Endothelial cell of umbilical vein (primary cell): ENCODE measurements around the gene SLC44A4. TPM values are rescaled to one million over a fixed set of nuclear protein-coding genes. Genes with fewer than 3 reads are reported as not detected.

Experiments
- BruUV-seq: library from RNA; stranded (reverse); fragments of 400-500 nt; replicated peaks from 2 replicates; lab custom pipeline; 2021; lab: Mats Ljungman, UMichigan
- CTCF ChIA-PET: fragments of 300-600, 350-600 bp; sonication (Branson Sonifier 250); formaldehyde crosslinking; loops from one replicate; lab custom pipeline; 2021; ENCODE audit warnings: antibody characterized with exemption, inconsistent platforms; lab: Charles Lee
- POLR2A ChIA-PET: fragments of 300-600, 350-600 bp; sonication (Branson Sonifier 250); formaldehyde crosslinking; loops from one replicate; lab custom pipeline; 2021; ENCODE audit warnings: antibody characterized with exemption, inconsistent platforms; lab: Charles Lee
- DNase-seq: peaks from one replicate; pipeline ENCODE4 v3.0.0-alpha.2; 2011; ENCODE audit warnings: low read depth, low spot score
- FAIRE-seq: peaks from 2 replicates; lab custom pipeline; 2011; peaks lifted over from hg19 to GRCh38; lab: Jason Lieb, UNC
- H2AFZ ChIP-seq: 2 replicates; pipeline ENCODE4 v1.6.0; 2012; ENCODE audit warnings: low read depth, low read length, control low read depth, inconsistent platforms
- H3K27ac ChIP-seq: 2 replicates; pipeline ENCODE4 v1.5.1; 2011; ENCODE audit warnings: low read depth, mild to moderate bottlenecking, control low read depth, low read length, moderate library complexity; ENCODE audit not compliant: insufficient read depth
- H3K27me3 ChIP-seq, 2 experiments: 2 replicates each; pipeline versions ENCODE4 v1.6.0 to v1.6.1; 2011; ENCODE audit warnings: low read length in 2 of 2, mixed read lengths in 1 of 2; ENCODE audit not compliant: control insufficient read depth in 2 of 2, insufficient read depth in 2 of 2
- H3K36me3 ChIP-seq, 2 experiments: 2 replicates in 1 of 2; 3 replicates in 1 of 2; pipeline ENCODE4 v1.5.1; 2011; ENCODE audit warnings: low read length in 2 of 2, mild to moderate bottlenecking in 1 of 2, moderate library complexity in 1 of 2; ENCODE audit not compliant: control insufficient read depth in 2 of 2, insufficient read depth in 2 of 2; ENCODE audit errors: extremely low read depth in 1 of 2
- H3K4me1 ChIP-seq: 3 replicates; pipeline ENCODE4 v1.5.1; 2011; ENCODE audit warnings: mild to moderate bottlenecking, low read length; ENCODE audit not compliant: control insufficient read depth, insufficient read depth; ENCODE audit errors: extremely low read depth
- H3K4me2 ChIP-seq: 2 replicates; pipeline ENCODE4 v1.6.1; 2011; ENCODE audit warnings: low read length, control low read depth, mixed read lengths; ENCODE audit not compliant: insufficient read depth
- H3K4me3 ChIP-seq, 3 experiments: fragments of 200-600 bp in 1 of 3; sonication (generic), shearing (Covaris generic) in 1 of 3; replicated peaks in 1 of 3; 2 replicates each; pipeline ENCODE4 v1.5.1; 2011 to 2016; ENCODE audit warnings: control low read depth in 3 of 3, low read length in 3 of 3, mild to moderate bottlenecking in 2 of 3, inconsistent platforms in 1 of 3, low read depth in 1 of 3, moderate library complexity in 1 of 3; ENCODE audit not compliant: insufficient read depth in 1 of 3
- H3K79me2 ChIP-seq: 2 replicates; pipeline ENCODE4 v1.6.0; 2012; ENCODE audit warnings: low read length, inconsistent platforms; ENCODE audit not compliant: control insufficient read depth, insufficient read depth
- H3K9ac ChIP-seq: replicated peaks from 2 replicates; pipeline ENCODE3; 2011; ENCODE audit warnings: low read length, control low read depth; ENCODE audit not compliant: insufficient read depth; ENCODE audit errors: extremely low read depth
- H3K9me1 ChIP-seq: replicated peaks from 3 replicates; pipeline ENCODE4 v1.6.0; 2011; ENCODE audit warnings: mild to moderate bottlenecking, low read length; ENCODE audit not compliant: control insufficient read depth, insufficient read depth; ENCODE audit errors: extremely low read depth
- H3K9me3 ChIP-seq: replicated peaks from 2 replicates; pipeline ENCODE4 v1.5.1; 2012; ENCODE audit warnings: low read length, inconsistent platforms; ENCODE audit not compliant: control insufficient read depth, insufficient read depth
- H4K20me1 ChIP-seq: replicated peaks from 2 replicates; pipeline ENCODE3; 2011; ENCODE audit warnings: mild to moderate bottlenecking, low read length; ENCODE audit not compliant: control insufficient read depth, insufficient read depth; ENCODE audit errors: extremely low read depth
- EZH2 ChIP-seq: IDR thresholded peaks from 2 replicates; pipeline ENCODE4 v1.6.1; 2012; ENCODE audit warnings: borderline replicate concordance, low read depth, mild to moderate bottlenecking, moderate library complexity, low read length, inconsistent platforms; ENCODE audit not compliant: severe bottlenecking
- FOS ChIP-seq: IDR thresholded peaks from 2 replicates; pipeline ENCODE4 v1.6.1; 2011; ENCODE audit warnings: mild to moderate bottlenecking, low read length, moderate library complexity, borderline replicate concordance; ENCODE audit not compliant: insufficient read depth
- GATA2 ChIP-seq: IDR thresholded peaks from 2 replicates; pipeline ENCODE4 v1.7.0; 2011; ENCODE audit warnings: low read depth, mild to moderate bottlenecking, moderate library complexity, mixed read lengths, low read length; ENCODE audit not compliant: insufficient read length, insufficient read depth
- JUN ChIP-seq: IDR thresholded peaks from 2 replicates; pipeline ENCODE4 v1.6.1; 2011; ENCODE audit warnings: borderline replicate concordance, low read depth; ENCODE audit not compliant: insufficient read length, insufficient read depth
- MYC ChIP-seq: IDR thresholded peaks from one replicate; pipeline ENCODE4 v1.6.1; 2011; ENCODE audit warnings: mild to moderate bottlenecking, low read depth, low read length
- POLR2A ChIP-seq: IDR thresholded peaks from 2 replicates; pipeline ENCODE4 v1.6.1; 2012; ENCODE audit warnings: low read depth, mild to moderate bottlenecking, control low read depth, low read length
- POLR2AphosphoS5 ChIP-seq: IDR thresholded peaks from 2 replicates; pipeline ENCODE4 v1.6.1; 2012; ENCODE audit warnings: low read depth, mild to moderate bottlenecking, control low read depth, low read length, moderate library complexity; ENCODE audit not compliant: insufficient read depth
- dilution Hi-C: fragments of 300-500 bp; cut with MboI; formaldehyde crosslinking; loops from one replicate; pipeline ENCODE4 v1.15.0; 2019; ENCODE audit warnings: low sequenced_read_pairs; ENCODE audit not compliant: extremely low pct_ligation_motif_present
- intact Hi-C: fragments of 100-400 bp; cut with micrococcal nuclease; formaldehyde crosslinking; loops from one replicate; pipeline ENCODE4 v1.10.0; 2022
- polyA plus RNA-seq, 4 experiments: library from polyadenylated mRNA; depleted of rRNA in 3 of 4; stranded (reverse) in 3 of 4; unstranded in 1 of 4; fragments of >200 nt; gene quantifications; 2 replicates each; pipeline versions ENCODE4 v1.2.1 to v1.2.3, GENCODE V29; 2011 to 2012; ENCODE audit warnings: missing spikeins in 1 of 4
- total RNA-seq: library from RNA; stranded (reverse); gene quantifications from 2 replicates; pipeline ENCODE4 v1.2.3, GENCODE V29; 2021
- TF ChIP-seq, protein P1 (sequence below), 2 donors: IDR thresholded peaks; 1 replicate in 1 of 2; 2 replicates in 1 of 2; pipeline ENCODE4 v1.5.1; 2011; ENCODE audit warnings: low read length in 2 of 2, mild to moderate bottlenecking in 2 of 2, moderate library complexity in 2 of 2, control low read depth in 1 of 2, inconsistent platforms in 1 of 2, low read depth in 1 of 2; ENCODE audit not compliant: insufficient read depth in 1 of 2; ENCODE audit errors: extremely low read depth in 1 of 2
- TF ChIP-seq, protein P2 (sequence below): IDR thresholded peaks from 2 replicates; pipeline ENCODE4 v1.6.1; 2011; ENCODE audit not compliant: insufficient read depth, insufficient read length

SLC44A4 gene
- total and polyA plus RNA-seq, 2 donors (not counting 3 experiments of a cell fraction or from before 2014, with no cell fraction given), result 0.84 to 1.1 TPM

DNA sequence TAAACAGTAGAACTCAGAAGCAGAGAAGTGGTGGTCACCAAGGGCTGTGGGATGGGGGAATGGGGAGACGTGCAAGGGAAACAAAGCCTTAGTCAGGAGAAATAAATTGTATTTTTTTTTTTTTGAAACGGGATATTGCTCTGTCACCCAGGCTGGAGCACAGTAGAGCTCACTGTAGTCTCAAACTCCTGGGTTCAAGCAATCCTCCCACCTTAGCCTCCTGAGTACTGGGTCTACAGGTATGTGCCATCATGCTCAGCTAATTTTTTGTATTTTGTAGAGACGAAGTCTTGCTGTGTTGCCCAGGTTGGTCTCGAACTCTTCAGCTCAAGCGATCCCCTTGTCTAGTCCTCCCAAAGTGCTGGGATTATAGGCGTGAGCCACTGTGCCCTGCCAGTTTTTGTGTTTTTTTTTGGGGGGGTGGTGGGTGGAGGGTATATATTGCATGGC lies 47.9 kb downstream of the SLC44A4 start:
- peaks cover 33% of the 10 kb centered on the region for H3K79me2 ChIP-seq
- dilution Hi-C loops, result no loop called here
- no TSS peak for BruUV-seq

More for the DNA sequence above, 47.9 kb downstream of the SLC44A4 start:
- H3K9me1 ChIP-seq, result no peaks in the 10 kb centered on the region
- ChIA-PET POLR2A (interaction anchor here (0.6 to 1.2 kb wide), 3 partner anchors 16 to 58 kb away, joined by 3 to 5 read pairs (median 4); partner anchors contain the start of genes HSPA1A, HSPA1L and LSM2), CTCF (interaction anchor here (0.9 to 4.2 kb wide), 18 partner anchors 9 to 232 kb away, joined by 3 to 71 read pairs (median 6); partner anchors contain the start of genes ABHD16A, CLIC1, LSM2 and LY6G5C)
- no peaks in the 10 kb centered on the region for H3K9me3 ChIP-seq
- TF ChIP-seq GATA2 (no peak), POLR2AphosphoS5 (no peak), POLR2A (no peak), MYC (no peak), JUN (no peak), EZH2 (no peak), FOS (no peak)
- TF ChIP-seq, protein P1, sequence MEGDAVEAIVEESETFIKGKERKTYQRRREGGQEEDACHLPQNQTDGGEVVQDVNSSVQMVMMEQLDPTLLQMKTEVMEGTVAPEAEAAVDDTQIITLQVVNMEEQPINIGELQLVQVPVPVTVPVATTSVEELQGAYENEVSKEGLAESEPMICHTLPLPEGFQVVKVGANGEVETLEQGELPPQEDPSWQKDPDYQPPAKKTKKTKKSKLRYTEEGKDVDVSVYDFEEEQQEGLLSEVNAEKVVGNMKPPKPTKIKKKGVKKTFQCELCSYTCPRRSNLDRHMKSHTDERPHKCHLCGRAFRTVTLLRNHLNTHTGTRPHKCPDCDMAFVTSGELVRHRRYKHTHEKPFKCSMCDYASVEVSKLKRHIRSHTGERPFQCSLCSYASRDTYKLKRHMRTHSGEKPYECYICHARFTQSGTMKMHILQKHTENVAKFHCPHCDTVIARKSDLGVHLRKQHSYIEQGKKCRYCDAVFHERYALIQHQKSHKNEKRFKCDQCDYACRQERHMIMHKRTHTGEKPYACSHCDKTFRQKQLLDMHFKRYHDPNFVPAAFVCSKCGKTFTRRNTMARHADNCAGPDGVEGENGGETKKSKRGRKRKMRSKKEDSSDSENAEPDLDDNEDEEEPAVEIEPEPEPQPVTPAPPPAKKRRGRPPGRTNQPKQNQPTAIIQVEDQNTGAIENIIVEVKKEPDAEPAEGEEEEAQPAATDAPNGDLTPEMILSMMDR (IDR thresholded peaks at IDR 0.05; ENCODE audit: extremely low read depth in 1 of 2, insufficient read depth in 1 of 2, low read depth in 1 of 2, low read length in 2 of 2), result no peak
- TF ChIP-seq, protein P2, sequence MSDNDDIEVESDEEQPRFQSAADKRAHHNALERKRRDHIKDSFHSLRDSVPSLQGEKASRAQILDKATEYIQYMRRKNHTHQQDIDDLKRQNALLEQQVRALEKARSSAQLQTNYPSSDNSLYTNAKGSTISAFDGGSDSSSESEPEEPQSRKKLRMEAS, result no peak
- no peak overlapping the region for H3K27ac ChIP-seq
- intact Hi-C loops, result loop anchor here (1.0 to 10.0 kb wide), 7 partner anchors 59 to 339 kb away; partner anchors contain the start of genes CSNK2B, DDAH2, EHMT2 and LY6G5B
- no peaks in the 10 kb centered on the region for H3K27me3 ChIP-seq
- H3K36me3 ChIP-seq, result no peaks in the 10 kb centered on the region
- H2AFZ ChIP-seq, result no peak overlapping the region
- H3K9ac ChIP-seq, result peak overlapping the region; percentile 48
- H3K4me1 ChIP-seq, result peaks cover 15% of the 10 kb centered on the region
- FAIRE-seq (no peak), DNase-seq (no peak)
- H3K4me3 ChIP-seq, result peak overlapping the region in 2 of 3 experiments; percentile 73 to 94
- peak overlapping the region; percentile 90 for H3K4me2 ChIP-seq
- H4K20me1 ChIP-seq, result no peaks in the 10 kb centered on the region
